HG02981 (cell line): Measurements from ENCODE around the gene CCDC97.
A peak's percentile ranks its signal among the peaks of the same experiment; 100 is the strongest.
"Not testable (repeated sequence)": the region's sequence is repeated elsewhere in the genome, so short reads cannot be mapped to it uniquely, and the experiment has no call there.

Experiments used
- ATAC-seq: cut with Tn5 transposase; IDR thresholded peaks from one replicate; pipeline ENCODE4 v1.9.1; 2021; ENCODE audit warnings: mild to moderate bottlenecking, moderate library complexity; ENCODE audit not compliant: unreplicated experiment

Gene CCDC97

GRCh38 chr19:41357746-41358145 is 47.8 kb downstream of the CCDC97 start:
- ATAC-seq = no peak

- no peak for ATAC-seq
Observed at GRCh38 chr19:41359741-41360140, 49.8 kb downstream of the CCDC97 start.

- ATAC-seq = no peak
Observed at GRCh38 chr19:41362143-41362847, 52.3 kb downstream of the CCDC97 start.

- ATAC-seq = no peak
Observed at GRCh38 chr19:41363371-41363752, 53.4 kb downstream of the CCDC97 start.

- ATAC-seq = peak; percentile 71
Observed at GRCh38 chr19:41363753-41364523, 54.0 kb downstream of the CCDC97 start, which contains the start of gene B9D2. TSS of gene B9D2 (minus strand) at chr19:41364149. CDS start at chr19:41363519, 630 bp downstream.

GRCh38 chr19:41364524-41365391 is 54.8 kb downstream of the CCDC97 start:
- ATAC-seq = no peak

- no peak for ATAC-seq
Observed at GRCh38 chr19:41366089-41366488, 56.1 kb downstream of the CCDC97 start.

- no peak for ATAC-seq
Observed at GRCh38 chr19:41367848-41368301, 57.9 kb downstream of the CCDC97 start.

- no peak for ATAC-seq
Observed at GRCh38 chr19:41369769-41370168, 59.8 kb downstream of the CCDC97 start.

- ATAC-seq = not testable (repeated sequence)
Observed at GRCh38 chr19:41371119-41371518, 61.1 kb downstream of the CCDC97 start.

GRCh38 chr19:41371541-41371940 is 61.6 kb downstream of the CCDC97 start:
- no peak for ATAC-seq

- ATAC-seq = no peak
Observed at GRCh38 chr19:41372501-41372900, 62.5 kb downstream of the CCDC97 start.

GRCh38 chr19:41373993-41374392 is 64.0 kb downstream of the CCDC97 start:
- no peak for ATAC-seq
